Stimulated activated CD4-positive, alpha-beta T cell treated with anti-CD3 and anti-CD28 coated beads, TNF-alpha, amount 100 ng/mL, for 48 hours (primary cell): ENCODE data around the gene NECTIN1.
A peak's percentile ranks its signal among the peaks of the same experiment; 100 is the strongest.

Source experiments
- DNase-seq, 3 donors: peaks; one replicate each; pipeline ENCODE4 v3.0.0-alpha.2; 2020; ENCODE audit warnings: low read depth in 3 of 3

NECTIN1 gene, protein sequence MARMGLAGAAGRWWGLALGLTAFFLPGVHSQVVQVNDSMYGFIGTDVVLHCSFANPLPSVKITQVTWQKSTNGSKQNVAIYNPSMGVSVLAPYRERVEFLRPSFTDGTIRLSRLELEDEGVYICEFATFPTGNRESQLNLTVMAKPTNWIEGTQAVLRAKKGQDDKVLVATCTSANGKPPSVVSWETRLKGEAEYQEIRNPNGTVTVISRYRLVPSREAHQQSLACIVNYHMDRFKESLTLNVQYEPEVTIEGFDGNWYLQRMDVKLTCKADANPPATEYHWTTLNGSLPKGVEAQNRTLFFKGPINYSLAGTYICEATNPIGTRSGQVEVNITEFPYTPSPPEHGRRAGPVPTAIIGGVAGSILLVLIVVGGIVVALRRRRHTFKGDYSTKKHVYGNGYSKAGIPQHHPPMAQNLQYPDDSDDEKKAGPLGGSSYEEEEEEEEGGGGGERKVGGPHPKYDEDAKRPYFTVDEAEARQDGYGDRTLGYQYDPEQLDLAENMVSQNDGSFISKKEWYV

GRCh38 chr11:119728651-119729580, at the start of gene NECTIN1:
Gene NECTIN1 (minus strand): TSS chr11:119729200. CDS start chr11:119728553, 647 bp downstream.
- peak; percentile 62 to 80 (median 68) for DNase-seq

- no peak for DNase-seq
Observed at GRCh38 chr11:119778391-119779194, 49.6 kb upstream of the NECTIN1 start.

- no peak for DNase-seq
Observed at GRCh38 chr11:119777940-119778339, 48.9 kb upstream of the NECTIN1 start.

GRCh38 chr11:119776651-119777050, 47.7 kb upstream of the NECTIN1 start:
- no peak for DNase-seq

DNA sequence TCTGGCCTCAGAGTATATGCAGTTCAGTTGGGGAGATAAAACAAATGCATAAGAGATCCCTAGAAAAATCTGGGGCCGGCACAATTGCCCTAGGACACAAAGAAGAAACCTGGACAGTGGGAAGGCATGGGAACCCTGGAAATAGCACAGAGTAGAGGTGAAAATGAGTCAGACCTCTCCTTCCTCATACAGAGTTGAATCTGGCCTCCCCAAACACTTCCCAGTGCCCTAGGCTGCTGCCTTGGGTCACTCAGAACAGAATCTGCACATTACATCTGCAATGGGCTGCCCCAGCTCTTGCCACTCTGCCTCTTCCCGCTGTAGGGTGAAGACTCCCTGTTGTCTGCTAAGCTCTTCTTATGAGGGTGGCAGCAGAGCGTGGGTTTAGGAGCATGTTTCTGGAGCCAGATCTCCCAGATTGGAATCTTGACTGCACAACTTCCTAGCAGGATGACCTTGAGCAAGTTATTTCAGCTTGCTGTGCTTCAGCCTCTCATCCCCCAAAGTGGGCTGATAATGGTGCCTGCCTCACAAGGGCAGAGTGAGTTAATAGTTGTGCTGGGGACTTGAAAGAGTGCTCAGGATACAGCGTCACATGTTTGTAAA, 47.1 kb upstream of the NECTIN1 start:
- no peak for DNase-seq

DNA sequence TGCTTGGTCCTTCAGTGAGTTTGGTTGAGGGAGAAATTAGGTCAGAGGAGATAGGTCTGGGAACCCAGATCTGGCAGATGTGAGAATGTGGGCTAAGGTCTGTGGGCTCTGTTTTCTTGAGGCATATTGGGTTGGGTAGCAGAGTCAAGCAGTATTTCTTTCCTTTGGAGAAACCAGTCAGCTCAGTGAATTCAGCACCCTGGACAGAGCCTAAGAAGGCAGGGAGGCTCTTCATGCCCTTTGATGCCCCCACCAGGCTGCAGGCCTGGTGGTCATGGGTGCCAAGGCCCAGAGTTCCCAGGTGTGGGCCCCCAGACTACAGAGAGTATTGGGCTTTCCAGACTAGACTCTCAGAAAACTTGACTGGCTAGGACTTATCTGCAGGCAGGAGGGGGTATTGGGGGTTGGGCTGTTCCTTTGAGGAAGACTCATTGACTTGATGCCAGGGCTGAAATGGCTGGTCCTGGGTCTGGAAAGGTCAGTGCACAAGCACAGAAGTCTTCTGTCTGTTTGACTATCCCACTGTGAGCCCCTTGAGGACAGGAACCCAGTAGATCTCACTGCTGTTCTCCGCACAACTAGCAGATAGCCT, 45.3 kb upstream of the NECTIN1 start:
- DNase-seq, result peak in 1 of 3 donors; percentile 13

DNA sequence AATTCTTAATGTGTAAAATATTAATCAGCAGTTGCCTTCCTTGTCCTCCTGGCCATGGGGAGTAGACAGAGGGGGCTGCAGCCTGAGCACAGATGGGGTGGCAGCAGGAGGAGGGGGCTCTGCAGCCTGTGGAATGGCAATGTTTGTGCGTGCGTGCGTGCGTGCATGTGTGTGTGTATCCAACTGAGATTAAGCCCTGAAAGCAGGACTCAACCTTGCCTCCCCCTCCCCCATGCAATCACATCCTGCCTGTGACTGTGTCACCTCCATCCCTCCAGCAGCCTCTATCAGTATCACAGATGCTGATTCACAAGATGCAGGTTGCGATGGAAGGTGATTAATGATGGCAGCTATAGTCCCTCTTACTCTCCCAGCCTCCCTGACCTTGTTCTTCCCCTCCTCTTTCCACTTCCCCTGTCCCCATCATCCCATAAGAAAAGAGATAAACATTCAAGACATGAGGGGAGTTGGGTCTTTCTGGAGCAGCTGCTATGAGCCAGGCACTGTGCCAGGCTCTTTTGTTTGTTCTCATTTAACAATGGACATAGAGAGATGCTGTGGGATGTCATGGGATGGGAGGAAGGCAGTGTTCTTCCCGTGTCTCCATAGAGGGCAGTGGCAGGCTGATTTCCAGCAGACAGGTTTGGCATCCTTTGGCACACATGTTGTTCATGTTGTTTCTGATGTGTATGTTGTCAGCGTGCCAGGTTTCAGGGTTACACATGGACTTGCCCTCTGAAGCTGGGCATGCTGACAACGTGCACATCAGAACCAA, 43.8 kb upstream of the NECTIN1 start:
- DNase-seq, result no peak

DNA sequence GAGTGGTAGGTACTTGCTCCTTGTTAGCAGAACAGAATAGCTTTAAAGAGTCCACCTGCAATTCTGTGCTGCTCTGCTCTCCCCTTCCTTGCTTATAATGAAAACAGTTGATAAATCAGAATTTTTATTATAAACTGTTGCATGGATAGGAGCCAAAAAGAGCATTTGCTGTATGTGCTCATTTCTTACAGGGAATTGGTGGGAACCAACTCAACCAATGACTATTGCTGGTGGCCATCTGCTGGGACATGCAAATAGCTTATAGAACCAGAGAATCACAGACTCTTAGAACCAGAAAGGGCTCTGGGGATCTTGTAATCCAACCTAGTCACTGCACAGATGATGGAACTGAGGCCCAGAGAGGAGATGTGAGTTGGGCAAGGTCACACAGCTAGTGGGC, 43.1 kb upstream of the NECTIN1 start:
- DNase-seq, result no peak

DNA sequence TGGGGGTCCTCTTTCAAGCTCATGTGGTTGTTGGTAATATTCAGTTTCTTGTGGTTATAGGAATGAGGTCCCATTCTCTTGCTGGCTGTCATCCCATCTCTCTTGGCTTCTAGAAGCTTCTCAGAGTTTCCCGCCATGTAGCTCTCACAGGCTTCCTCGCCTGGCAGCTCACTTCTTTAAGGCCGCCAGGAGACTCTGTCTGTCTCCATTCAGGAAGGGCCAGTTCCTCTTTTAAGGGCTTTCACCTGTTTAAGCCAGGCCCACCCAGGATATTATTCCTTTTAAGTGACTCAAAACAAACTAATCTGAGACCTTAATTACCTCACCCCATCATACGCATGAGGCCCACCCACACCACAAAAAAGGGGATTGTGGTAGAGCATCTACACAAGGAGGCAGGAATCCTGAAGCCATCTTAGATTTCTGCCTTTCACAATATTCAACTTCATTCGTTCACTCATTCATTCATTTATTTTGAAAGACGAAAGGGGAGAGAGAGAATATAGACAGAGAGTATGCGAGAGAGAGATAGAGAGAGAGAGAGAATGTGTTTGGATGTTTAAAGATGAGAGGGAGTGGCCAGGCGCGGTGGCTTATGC, 42.3 kb upstream of the NECTIN1 start:
- no peak for DNase-seq

- no peak for DNase-seq
Observed at GRCh38 chr11:119765628-119766027, 36.6 kb upstream of the NECTIN1 start.

- no peak for DNase-seq
Observed at GRCh38 chr11:119764108-119764868, 35.3 kb upstream of the NECTIN1 start.

DNA sequence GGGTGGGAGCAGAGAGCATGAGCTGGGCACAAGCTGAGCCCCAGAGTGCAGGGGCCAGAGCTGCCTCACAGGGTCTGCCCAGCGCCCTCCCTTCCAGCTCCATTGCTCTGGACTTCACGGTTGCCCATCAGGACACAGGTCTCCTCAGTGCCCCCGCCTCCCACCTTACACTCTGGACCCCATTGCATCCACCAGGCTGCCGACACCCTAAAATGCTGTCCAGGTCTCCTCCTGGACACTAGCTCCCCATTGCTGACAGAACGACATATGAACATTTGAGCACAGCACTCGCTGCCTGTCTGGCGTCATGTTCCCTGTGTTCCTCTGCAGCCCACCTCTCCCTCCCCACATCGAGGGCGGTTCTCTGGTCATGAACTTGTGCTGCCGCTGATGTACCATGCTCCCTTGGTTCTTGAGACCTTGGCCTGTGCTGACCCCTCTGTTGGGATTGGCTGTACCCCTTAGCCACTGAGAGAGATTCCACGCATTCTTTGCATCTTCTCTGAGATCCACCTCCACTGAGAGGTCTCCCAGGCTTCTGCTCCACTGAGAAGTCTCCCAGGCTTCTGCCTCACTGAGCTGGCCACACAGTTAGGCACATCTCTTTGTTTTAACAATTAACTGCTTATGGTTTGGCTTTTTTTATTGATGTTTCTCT, 34.2 kb upstream of the NECTIN1 start:
- no peak for DNase-seq

GRCh38 chr11:119759747-119760412, 30.9 kb upstream of the NECTIN1 start:
- DNase-seq, result no peak

GRCh38 chr11:119759324-119759723, 30.3 kb upstream of the NECTIN1 start:
- DNase-seq, result no peak

- no peak for DNase-seq
Observed at GRCh38 chr11:119758291-119758690, 29.3 kb upstream of the NECTIN1 start.

DNA sequence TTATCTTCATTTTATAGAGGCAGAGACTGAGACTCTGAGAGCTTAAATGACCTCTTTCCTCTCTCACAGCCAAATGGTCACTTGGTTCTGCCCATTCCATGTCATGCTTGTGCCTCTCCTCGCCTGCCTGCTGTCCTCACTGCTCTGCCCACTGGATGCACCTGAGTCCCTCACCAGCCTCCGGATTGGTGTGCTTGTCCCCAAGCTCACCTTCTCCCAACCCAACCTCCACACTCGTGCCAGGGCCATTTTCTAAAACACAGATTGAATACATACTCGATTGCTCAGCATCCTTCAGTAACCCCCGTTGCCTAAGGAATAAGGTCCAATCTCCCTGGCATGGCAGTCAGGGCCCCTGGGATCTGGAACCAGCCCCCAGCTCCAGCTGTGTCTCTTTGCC, 28.4 kb upstream of the NECTIN1 start:
- DNase-seq, result no peak

- DNase-seq, result no peak
Observed at GRCh38 chr11:119756169-119756865, 27.3 kb upstream of the NECTIN1 start.
